Suppressor macrophage treated with lipopolysaccharide for 4 hours (primary cell): ENCODE measurements around the gene RBM38.
"Not testable (repeated sequence)": the region's sequence is repeated elsewhere in the genome, so short reads cannot be mapped to it uniquely, and the experiment has no call there.

ENCODE experiments used
- DNase-seq: peaks from one replicate; pipeline ENCODE4 v3.0.0-alpha.2; 2020

RBM38 gene

GRCh38 chr20:57390604-57391438 lies at the start of gene RBM38:
RBM38 (plus strand) TSS chr20:57391396; CDS start chr20:57391582, 186 bp downstream.
- DNase-seq, result peak; percentile 80

DNA sequence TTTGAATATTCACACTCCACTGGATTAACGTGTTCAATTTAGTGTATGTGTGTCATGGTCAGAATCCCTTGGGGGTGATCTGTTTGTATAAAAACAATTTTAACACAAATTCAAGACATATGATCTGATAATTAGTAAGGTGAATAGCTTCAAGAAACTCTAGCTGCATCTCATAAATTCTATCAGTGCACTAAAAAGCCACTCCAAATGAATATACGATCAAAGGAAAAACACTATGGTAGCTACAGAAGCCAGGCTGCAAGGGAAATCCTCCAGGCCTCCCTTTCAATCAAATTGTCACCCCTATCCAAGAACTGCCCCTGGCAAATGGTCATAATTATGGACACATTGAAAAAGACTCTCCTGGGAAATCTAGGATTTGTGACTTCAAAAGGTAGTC lies 49.5 kb upstream of the RBM38 start:
- no peak for DNase-seq

GRCh38 chr20:57342829-57343228 lies 48.4 kb upstream of the RBM38 start:
- no peak for DNase-seq

- peak; percentile 78 for DNase-seq
These were observed 44.7 kb upstream of the RBM38 start for GRCh38 chr20:57346477-57346876.

DNA sequence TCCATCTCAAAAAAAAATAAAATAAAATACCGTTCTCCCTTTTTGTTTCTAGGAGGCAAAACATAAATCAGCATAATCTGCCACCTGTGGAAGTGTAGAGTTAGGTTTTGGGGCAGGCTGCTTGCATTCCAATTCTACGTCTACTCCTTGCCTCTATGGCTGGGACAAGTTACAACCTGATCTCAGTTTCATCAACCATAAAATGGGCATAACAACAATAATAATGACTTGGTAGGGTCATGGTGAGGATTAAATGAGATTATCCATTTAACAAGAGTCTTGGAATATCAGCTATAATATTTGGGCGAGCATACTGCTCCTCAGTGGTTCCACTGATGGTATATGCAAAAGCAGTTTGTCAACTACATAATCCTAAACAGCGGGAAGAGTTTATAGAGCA lies 43.8 kb upstream of the RBM38 start:
- no peak for DNase-seq

GRCh38 chr20:57348200-57348921 lies 42.8 kb upstream of the RBM38 start:
- not testable (repeated sequence) for DNase-seq

GRCh38 chr20:57348922-57349574 lies 42.1 kb upstream of the RBM38 start:
- not testable (repeated sequence) for DNase-seq

GRCh38 chr20:57350081-57350710 lies 41.0 kb upstream of the RBM38 start:
- peak; percentile 66 for DNase-seq

DNA sequence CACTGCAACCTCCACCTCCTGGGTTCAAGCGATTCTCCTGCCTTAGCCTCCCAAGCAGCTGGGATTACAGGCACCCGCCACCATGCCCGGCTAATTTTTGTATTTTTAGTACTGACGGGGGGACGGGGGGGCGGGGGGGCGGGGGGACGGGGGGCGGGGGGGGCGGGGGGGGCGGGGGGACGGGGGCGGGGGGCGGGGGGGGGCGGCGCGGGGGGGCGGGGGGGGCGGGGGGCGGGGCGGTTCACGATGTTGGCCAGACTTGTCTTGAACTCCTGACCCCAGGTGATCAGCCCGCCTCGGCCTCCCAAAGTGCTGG lies 40.5 kb upstream of the RBM38 start:
- not testable (repeated sequence) for DNase-seq

GRCh38 chr20:57351042-57351783 lies 40.0 kb upstream of the RBM38 start, which contains the start of gene RAE1:
RAE1 (plus strand) TSS chr20:57351255; CDS start chr20:57354039, 2,784 bp downstream.
- DNase-seq, result peak; percentile 94

- DNase-seq, result no peak
These were observed 38.9 kb upstream of the RBM38 start for GRCh38 chr20:57352305-57352704.

DNA sequence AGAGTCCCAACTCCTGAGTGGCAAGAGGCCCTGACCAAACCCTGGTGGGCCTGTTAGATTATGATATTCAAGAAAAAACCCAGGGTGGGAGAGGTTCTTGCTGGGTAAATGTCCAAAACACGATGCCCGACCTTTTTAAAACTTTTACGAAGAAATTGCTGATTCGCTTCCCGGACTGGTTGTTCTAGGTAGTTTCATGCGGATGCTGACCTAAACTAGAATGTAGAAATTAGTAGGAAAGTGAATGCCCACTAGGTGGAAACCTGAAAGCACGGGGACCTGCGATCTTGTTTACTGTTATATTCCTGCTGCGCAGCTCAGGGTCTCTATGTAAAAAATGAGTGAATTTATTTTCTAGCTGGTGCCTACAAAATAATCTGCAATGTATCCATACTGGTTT lies 37.8 kb upstream of the RBM38 start:
- no peak for DNase-seq

GRCh38 chr20:57361517-57361916 lies 29.7 kb upstream of the RBM38 start:
- DNase-seq, result no peak

DNA sequence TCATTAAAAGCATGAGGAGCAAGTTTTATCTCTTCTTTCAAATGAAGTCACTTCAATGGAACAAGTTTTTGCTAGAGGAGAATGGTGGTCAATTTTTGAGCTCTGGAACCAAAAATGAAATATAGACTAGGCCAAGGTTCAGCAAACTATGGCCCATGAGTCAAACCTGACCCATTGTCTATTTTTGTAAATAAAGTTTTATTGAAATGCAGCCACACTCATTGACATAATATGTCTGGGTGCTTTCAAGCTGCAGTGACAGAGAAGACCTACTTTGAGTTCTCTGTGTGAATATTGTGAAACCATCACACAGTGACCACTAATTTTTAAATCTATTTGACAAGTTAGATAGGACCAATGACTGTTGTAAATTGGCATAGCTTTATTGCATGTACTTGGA lies 26.7 kb upstream of the RBM38 start:
- DNase-seq, result no peak

- DNase-seq, result no peak
These were observed 21.6 kb upstream of the RBM38 start for GRCh38 chr20:57369596-57369995.

- DNase-seq, result no peak
These were observed 20.9 kb upstream of the RBM38 start for GRCh38 chr20:57370316-57370715.

DNA sequence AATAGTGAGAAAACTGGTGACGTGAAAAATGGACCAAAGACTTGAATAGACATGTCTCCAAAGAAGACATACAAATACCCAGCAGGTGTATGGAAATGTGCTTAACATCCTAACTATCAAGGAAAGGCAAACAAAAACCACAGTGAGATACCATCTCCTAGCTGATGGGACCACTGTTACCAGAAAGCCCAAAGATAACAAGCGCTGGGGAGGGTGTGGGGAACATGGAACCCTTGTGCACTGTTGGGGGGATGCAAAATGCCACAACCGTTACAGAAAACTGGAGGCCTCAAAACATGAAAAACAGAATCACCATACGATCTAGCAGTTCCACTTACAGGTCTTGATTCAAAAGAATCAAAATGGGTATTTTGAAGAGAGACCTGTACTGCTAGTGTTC lies 19.8 kb upstream of the RBM38 start:
- no peak for DNase-seq

DNA sequence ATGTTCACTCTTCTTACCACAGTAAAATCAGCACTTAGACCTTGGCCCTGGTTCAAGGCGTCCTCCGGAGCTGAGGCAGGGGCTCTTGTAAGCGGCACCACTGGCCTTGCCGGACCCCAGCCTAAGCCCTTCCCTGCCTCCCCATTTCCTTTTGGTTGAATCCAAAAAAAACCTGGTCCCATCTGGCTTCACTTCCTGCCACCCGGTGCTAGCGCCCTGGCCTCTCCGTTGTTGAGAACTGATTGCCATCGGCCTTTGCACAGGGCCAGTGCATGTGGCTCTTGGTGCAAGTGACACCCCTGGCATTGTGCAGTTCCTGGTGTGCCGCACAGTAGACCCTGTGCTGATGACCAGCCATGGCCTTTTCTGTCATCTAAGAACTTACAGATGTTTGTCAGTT lies 19.0 kb upstream of the RBM38 start:
- DNase-seq, result no peak

DNA sequence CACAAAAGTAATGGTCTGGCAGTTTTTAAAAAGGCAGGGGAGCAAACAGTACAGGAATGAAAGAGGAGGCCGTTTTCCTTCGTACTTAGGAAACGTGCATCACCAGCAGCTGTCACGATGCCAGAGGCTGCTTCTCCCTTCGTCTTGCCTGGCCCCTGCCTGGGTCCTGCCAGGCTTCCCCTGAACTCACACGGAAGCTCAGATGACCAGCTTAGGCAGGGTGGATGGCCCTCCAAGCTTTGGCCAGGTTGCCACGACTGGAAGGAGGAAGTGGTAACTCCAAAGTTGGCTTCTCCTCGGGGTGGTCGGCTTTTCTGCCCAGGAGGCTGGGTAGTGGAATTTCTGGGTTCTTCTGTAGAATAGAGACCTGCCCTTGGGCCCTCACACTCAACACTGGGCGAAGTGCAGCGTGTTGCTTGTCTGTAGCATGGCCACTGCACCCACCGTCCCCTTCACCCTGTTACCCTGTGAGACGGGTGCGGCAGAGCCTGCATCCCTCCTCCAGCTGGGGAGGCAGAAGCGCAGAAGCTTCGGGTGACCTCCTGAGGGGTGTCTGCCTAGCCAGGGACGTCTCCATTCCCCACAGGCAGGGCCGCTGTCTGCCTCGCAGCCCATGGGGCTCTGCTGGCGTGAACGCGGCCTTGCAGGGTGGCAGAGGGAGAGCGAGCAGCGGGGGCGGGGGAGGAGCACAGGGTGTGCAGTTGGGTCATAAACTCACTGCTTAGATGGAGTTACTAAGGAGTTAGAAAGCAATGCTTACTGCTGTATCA lies 18.4 kb upstream of the RBM38 start:
- DNase-seq, result no peak

DNA sequence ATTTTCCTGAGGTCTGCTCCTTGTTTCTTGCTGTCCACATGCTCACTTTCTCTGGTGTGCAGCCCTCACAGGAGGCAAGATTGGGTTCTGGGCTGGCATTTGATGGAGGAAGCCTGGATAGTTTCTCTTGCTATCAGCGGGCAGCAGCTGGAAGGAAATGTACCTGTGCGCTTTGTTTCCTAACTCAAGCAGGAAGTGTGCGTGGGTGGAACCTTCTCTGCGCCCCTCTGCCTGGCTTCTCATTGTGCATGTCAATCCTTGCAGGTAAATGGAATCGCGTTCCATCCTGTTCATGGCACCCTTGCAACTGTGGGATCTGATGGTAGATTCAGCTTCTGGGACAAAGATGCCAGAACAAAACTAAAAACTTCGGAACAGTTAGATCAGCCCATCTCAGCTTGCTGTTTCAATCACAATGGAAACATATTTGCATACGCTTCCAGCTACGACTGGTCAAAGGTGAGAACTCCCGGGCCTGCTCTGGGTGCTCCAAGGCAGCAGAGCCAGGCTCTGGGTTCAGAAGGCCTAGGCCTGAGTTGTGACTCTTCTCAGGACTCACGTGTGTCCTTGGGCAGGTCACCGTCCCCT lies 16.8 kb upstream of the RBM38 start:
- DNase-seq, result no peak

DNA sequence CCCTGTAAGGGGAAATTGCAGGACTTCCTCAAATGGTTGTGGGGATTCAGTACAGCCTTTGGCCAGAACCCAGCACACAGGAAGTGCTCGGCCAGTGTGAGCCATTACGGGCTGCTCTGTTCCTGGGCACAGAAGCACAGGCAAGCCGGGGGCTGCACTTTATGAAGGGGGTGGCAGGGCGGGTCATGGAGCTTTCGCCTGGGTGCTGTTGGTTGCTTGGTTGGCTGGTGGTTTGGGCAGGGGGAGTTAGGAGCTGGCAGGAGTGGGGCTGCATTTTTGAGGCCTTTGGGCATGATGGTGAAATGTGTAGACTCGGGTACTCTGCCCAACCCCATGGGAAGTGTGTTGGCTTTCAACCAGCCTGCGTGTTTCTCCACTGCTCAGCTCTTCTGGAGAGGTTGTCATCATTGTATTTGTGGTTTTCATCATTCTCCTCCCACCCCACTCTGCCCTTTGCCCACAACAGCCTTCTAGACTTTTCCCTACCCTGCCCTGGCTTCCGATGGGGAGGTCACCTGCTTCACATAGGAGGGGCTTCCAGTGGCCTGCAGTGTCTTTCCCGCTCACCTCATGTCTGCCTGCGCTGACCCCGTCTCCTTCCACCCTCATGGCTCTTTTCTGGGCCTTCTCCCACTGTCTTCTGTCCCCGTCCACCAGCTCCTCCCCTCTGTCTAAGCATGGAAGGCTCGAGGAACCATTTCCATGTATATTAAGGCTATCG lies 16.1 kb upstream of the RBM38 start:
- DNase-seq, result peak; percentile 81
